Activated naive CD8-positive, alpha-beta T cell treated with anti-CD3 and anti-CD28 coated beads, Interleukin-2, amount 10 ng/mL, durations not matched to agents 7 days and 5 days (primary cell): ENCODE data around the gene ITPK1. TPM values are rescaled to one million over a fixed set of nuclear protein-coding genes. Genes with fewer than 3 reads are reported as not detected.
A peak's percentile ranks its signal among the peaks of the same experiment; 100 is the strongest.

Source experiments
- ATAC-seq: fragments of 150-1000 bp; cut with Tn5 transposase; one replicate; pipeline ENCODE4 v1.10.0; 2021; ENCODE audit warnings: low read depth, moderate library complexity
- POLR2A ChIA-PET: fragments of 350-600 bp; sonication (Branson Sonifier 250); formaldehyde crosslinking; loops from one replicate; lab custom pipeline; 2021; ENCODE audit warnings: antibody characterized with exemption; lab: Charles Lee
- DNase-seq: peaks from one replicate; pipeline ENCODE4 v3.0.0; 2021
- H3K27ac Mint-ChIP-seq: one replicate; pipeline ENCODE4 v1.8.0; 2022; ENCODE audit warnings: mild to moderate bottlenecking, mixed read lengths
- H3K27me3 Mint-ChIP-seq: one replicate; pipeline ENCODE4 v1.8.0; 2022; ENCODE audit warnings: mild to moderate bottlenecking, moderate library complexity, mixed read lengths
- H3K36me3 Mint-ChIP-seq: one replicate; pipeline ENCODE4 v1.8.0; 2021; ENCODE audit warnings: mild to moderate bottlenecking, mixed read lengths
- H3K4me1 Mint-ChIP-seq: one replicate; pipeline ENCODE4 v1.8.0; 2021; ENCODE audit warnings: mixed read lengths
- H3K4me3 Mint-ChIP-seq: one replicate; pipeline ENCODE4 v1.8.0; 2022; ENCODE audit warnings: mild to moderate bottlenecking, moderate library complexity, mixed read lengths
- H3K9me3 Mint-ChIP-seq: one replicate; pipeline ENCODE4 v1.8.0; 2021; ENCODE audit warnings: mixed read lengths
- total RNA-seq, 2 experiments: library from RNA; stranded (reverse); gene quantifications; one replicate each; pipeline ENCODE4 v1.2.3, GENCODE V29; 2021

ITPK1 gene
- total RNA-seq, 2 experiments from 2014 or later, result 89.5 to 94.1 TPM

GRCh38 chr14:93034671-93034994, 81.1 kb downstream of the ITPK1 start:
- Mint-ChIP-seq H3K9me3 (no peaks in the 10 kb centered on the region), H3K36me3 (peaks cover 3% of the 10 kb centered on the region), H3K27ac (peak overlapping the region; percentile 94), H3K4me1 (peaks cover 37% of the 10 kb centered on the region), H3K4me3 (peak overlapping the region; percentile 80), H3K27me3 (no peaks in the 10 kb centered on the region)
- no peak for DNase-seq
- ATAC-seq, result peak; percentile 7
- POLR2A ChIA-PET, result interaction anchor here (1.1 to 2.4 kb wide), 4 partner anchors 26 to 80 kb away, joined by 3 to 18 read pairs (median 4); no protein-coding TSS in a partner anchor

GRCh38 chr14:93033983-93034670, 81.6 kb downstream of the ITPK1 start:
- peaks cover 3% of the 10 kb centered on the region for H3K36me3 Mint-ChIP-seq
- POLR2A ChIA-PET, result interaction anchor here (0.7 to 2.4 kb wide), 5 partner anchors 26 to 81 kb away, joined by 3 to 18 read pairs (median 4); no protein-coding TSS in a partner anchor
- peaks cover 38% of the 10 kb centered on the region for H3K4me1 Mint-ChIP-seq
- H3K27ac Mint-ChIP-seq, result peak overlapping the region; percentile 94
- peak overlapping the region; percentile 80 for H3K4me3 Mint-ChIP-seq
- ATAC-seq (peak; percentile 93), DNase-seq (peak; percentile 77)
- H3K9me3 Mint-ChIP-seq, result no peaks in the 10 kb centered on the region
- no peaks in the 10 kb centered on the region for H3K27me3 Mint-ChIP-seq

- Mint-ChIP-seq H3K27ac (peak overlapping the region; percentile 94), H3K9me3 (no peaks in the 10 kb centered on the region), H3K4me3 (peak overlapping the region; percentile 80), H3K27me3 (no peaks in the 10 kb centered on the region), H3K36me3 (peaks cover 3% of the 10 kb centered on the region), H3K4me1 (peaks cover 35% of the 10 kb centered on the region)
- no peak for DNase-seq
- ATAC-seq, result peak; percentile 4
- POLR2A ChIA-PET, result interaction anchor here (0.7 to 2.4 kb wide), 2 partner anchors 27 to 80 kb away, joined by 4 to 18 read pairs; no protein-coding TSS in a partner anchor
Observed at GRCh38 chr14:93033084-93033982, 82.4 kb downstream of the ITPK1 start.

- no peak overlapping the region for H3K4me3 Mint-ChIP-seq
- peaks cover 3% of the 10 kb centered on the region for H3K36me3 Mint-ChIP-seq
- H3K27me3 Mint-ChIP-seq, result no peaks in the 10 kb centered on the region
- ATAC-seq, result no peak
- peaks cover 32% of the 10 kb centered on the region for H3K4me1 Mint-ChIP-seq
- POLR2A ChIA-PET, result interaction anchor here (2.4 kb wide), 1 partner anchor 81 kb away, joined by 18 read pairs; no protein-coding TSS in a partner anchor
- H3K9me3 Mint-ChIP-seq, result no peaks in the 10 kb centered on the region
- no peak for DNase-seq
- H3K27ac Mint-ChIP-seq, result no peak overlapping the region
Observed at GRCh38 chr14:93032421-93032936, 83.2 kb downstream of the ITPK1 start.

GRCh38 chr14:93031505-93032315, 84.0 kb downstream of the ITPK1 start:
- Mint-ChIP-seq H3K27me3 (no peaks in the 10 kb centered on the region), H3K4me3 (no peak overlapping the region), H3K27ac (no peak overlapping the region), H3K4me1 (peaks cover 29% of the 10 kb centered on the region), H3K9me3 (no peaks in the 10 kb centered on the region), H3K36me3 (peaks cover 3% of the 10 kb centered on the region)
- POLR2A ChIA-PET, result no interaction called here
- DNase-seq (no peak), ATAC-seq (no peak)

- POLR2A ChIA-PET, result no interaction called here
- H3K9me3 Mint-ChIP-seq, result no peaks in the 10 kb centered on the region
- H3K27ac Mint-ChIP-seq, result no peak overlapping the region
Observed at GRCh38 chr14:93030761-93031160, 85.0 kb downstream of the ITPK1 start.

GRCh38 chr14:93029911-93030508, 85.7 kb downstream of the ITPK1 start:
- DNase-seq, result no peak
- POLR2A ChIA-PET, result no interaction called here
- no peak overlapping the region for H3K4me3 Mint-ChIP-seq
- H3K9me3 Mint-ChIP-seq, result no peaks in the 10 kb centered on the region
- H3K36me3 Mint-ChIP-seq, result peaks cover 8% of the 10 kb centered on the region
- H3K4me1 Mint-ChIP-seq, result peaks cover 36% of the 10 kb centered on the region
- ATAC-seq, result no peak
- H3K27ac Mint-ChIP-seq, result peak overlapping the region; percentile 10
- H3K27me3 Mint-ChIP-seq, result no peaks in the 10 kb centered on the region

More at GRCh38 chr14:93030761-93031160, 85.0 kb downstream of the ITPK1 start:
- Mint-ChIP-seq H3K4me1 (peaks cover 33% of the 10 kb centered on the region), H3K27me3 (no peaks in the 10 kb centered on the region), H3K36me3 (peaks cover 5% of the 10 kb centered on the region), H3K4me3 (no peak overlapping the region)
- DNase-seq (no peak), ATAC-seq (no peak)

- H3K4me3 Mint-ChIP-seq, result no peak overlapping the region
- H3K9me3 Mint-ChIP-seq, result no peaks in the 10 kb centered on the region
- DNase-seq, result no peak
- POLR2A ChIA-PET, result no interaction called here
- H3K27me3 Mint-ChIP-seq, result no peaks in the 10 kb centered on the region
- H3K27ac Mint-ChIP-seq, result no peak overlapping the region
- peaks cover 10% of the 10 kb centered on the region for H3K36me3 Mint-ChIP-seq
- peaks cover 33% of the 10 kb centered on the region for H3K4me1 Mint-ChIP-seq
- no peak for ATAC-seq
Observed at GRCh38 chr14:93029417-93029816, 86.3 kb downstream of the ITPK1 start.

- Mint-ChIP-seq H3K4me3 (no peak overlapping the region), H3K9me3 (no peaks in the 10 kb centered on the region), H3K27me3 (no peaks in the 10 kb centered on the region), H3K4me1 (peaks cover 29% of the 10 kb centered on the region), H3K36me3 (peaks cover 11% of the 10 kb centered on the region), H3K27ac (no peak overlapping the region)
- POLR2A ChIA-PET, result no interaction called here
- DNase-seq (no peak), ATAC-seq (no peak)
Observed at GRCh38 chr14:93028724-93029076, 87.0 kb downstream of the ITPK1 start.

GRCh38 chr14:93027810-93028723, 87.7 kb downstream of the ITPK1 start:
- POLR2A ChIA-PET, result no interaction called here
- Mint-ChIP-seq H3K4me1 (peaks cover 27% of the 10 kb centered on the region), H3K9me3 (no peaks in the 10 kb centered on the region), H3K27me3 (no peaks in the 10 kb centered on the region), H3K4me3 (no peak overlapping the region), H3K36me3 (peaks cover 13% of the 10 kb centered on the region), H3K27ac (no peak overlapping the region)
- no peak for ATAC-seq
- DNase-seq, result no peak

GRCh38 chr14:93026339-93026738, 89.4 kb downstream of the ITPK1 start:
- ATAC-seq (no peak), DNase-seq (no peak)
- Mint-ChIP-seq H3K27me3 (no peaks in the 10 kb centered on the region), H3K9me3 (no peaks in the 10 kb centered on the region), H3K36me3 (peaks cover 18% of the 10 kb centered on the region), H3K4me3 (no peak overlapping the region), H3K27ac (no peak overlapping the region), H3K4me1 (peaks cover 27% of the 10 kb centered on the region)
- POLR2A ChIA-PET, result no interaction called here

GRCh38 chr14:93025055-93025454, 90.7 kb downstream of the ITPK1 start:
- H3K9me3 Mint-ChIP-seq, result no peaks in the 10 kb centered on the region
- POLR2A ChIA-PET, result no interaction called here
- no peak overlapping the region for H3K4me3 Mint-ChIP-seq
- ATAC-seq (peak; percentile 45), DNase-seq (no peak)
- H3K4me1 Mint-ChIP-seq, result peaks cover 33% of the 10 kb centered on the region
- no peaks in the 10 kb centered on the region for H3K27me3 Mint-ChIP-seq
- H3K36me3 Mint-ChIP-seq, result peaks cover 16% of the 10 kb centered on the region
- H3K27ac Mint-ChIP-seq, result no peak overlapping the region
